NCI-H2196 treated with DMSO at 0.1 percent for 48 hours (cell line): Measurements from ENCODE around the gene PIK3R1.

Source experiments
- DNase-seq: peaks from one replicate; lab custom pipeline; 2025; ENCODE audit not compliant: unreplicated experiment; lab: John Stamatoyannopoulos, UW

Gene PIK3R1

DNA sequence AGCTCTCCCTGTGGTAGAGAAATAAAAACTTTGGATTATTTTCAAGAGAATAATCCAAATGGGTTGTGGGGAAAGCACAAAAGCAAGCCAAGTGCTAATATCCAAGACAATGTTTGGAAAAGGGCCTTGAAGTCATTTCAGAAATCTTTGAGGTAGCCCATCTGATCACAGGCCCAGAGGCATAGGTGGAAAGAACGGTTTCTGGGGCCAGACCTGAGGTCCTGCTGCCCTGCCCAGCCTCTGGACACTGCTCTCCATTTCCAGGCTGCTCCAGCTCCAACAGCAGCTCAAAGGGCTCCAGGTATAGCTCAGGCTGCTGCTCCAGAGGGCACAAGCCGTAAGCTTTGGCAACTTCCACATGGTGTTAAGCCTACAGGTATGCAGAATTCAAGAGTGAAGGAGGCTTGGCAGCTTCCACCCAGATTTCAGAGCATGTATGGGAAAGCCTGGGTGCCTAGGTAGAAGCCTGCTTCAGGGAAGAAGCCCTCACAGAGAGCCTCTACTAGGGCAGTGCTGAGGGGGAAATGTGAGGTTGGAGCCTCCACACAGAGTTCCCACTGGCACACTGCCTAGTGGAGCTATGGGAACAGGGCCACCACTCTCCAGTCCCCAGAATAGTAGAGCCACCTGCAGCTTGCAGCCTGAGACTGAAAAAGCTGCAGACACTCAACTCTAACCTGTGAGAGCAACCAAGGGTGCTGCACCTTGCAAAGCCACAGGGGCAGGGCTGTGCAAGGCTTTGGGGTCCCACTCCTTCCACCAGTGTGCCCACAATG lies 133.1 kb downstream of the PIK3R1 start:
- no peak for DNase-seq

DNA sequence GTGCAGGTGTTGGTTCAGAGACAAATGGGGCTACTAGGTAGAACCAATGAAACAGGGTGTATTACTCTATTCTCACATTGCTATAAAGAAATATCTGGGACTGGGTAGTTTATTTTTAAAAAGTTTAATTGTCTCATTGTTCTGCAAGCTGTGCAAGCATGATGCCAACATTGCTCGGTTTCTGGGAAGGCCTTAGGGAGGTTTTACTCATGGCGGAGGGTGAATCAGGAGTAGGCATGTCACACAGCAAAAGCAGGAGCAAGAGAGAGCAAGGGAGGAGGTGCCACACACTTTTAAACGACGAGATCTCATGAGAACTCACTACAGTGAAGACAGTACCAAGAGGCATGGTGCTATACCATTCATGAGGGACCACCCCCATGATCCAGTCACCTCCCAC lies 134.6 kb downstream of the PIK3R1 start:
- DNase-seq, result no peak
